Glutamatergic neuron (in vitro differentiated cells): Measurements from ENCODE around the gene PLCL1. TPM values are rescaled to one million over a fixed set of nuclear protein-coding genes. Genes with fewer than 3 reads are reported as not detected.

Source experiments
- DNase-seq: peaks from one replicate; pipeline ENCODE4 v3.0.0; 2022
- H3K27ac Mint-ChIP-seq: one replicate; pipeline ENCODE4 v1.8.0; 2020; ENCODE audit warnings: mild to moderate bottlenecking, mixed read lengths, inconsistent platforms; ENCODE audit not compliant: unreplicated experiment
- H3K27me3 Mint-ChIP-seq: one replicate; pipeline ENCODE4 v1.8.0; 2020; ENCODE audit warnings: mild to moderate bottlenecking, moderate library complexity, mixed read lengths, inconsistent platforms; ENCODE audit not compliant: unreplicated experiment
- H3K36me3 Mint-ChIP-seq: one replicate; pipeline ENCODE4 v1.8.0; 2020; ENCODE audit warnings: mild to moderate bottlenecking, mixed read lengths, inconsistent platforms; ENCODE audit not compliant: unreplicated experiment
- H3K4me1 Mint-ChIP-seq: one replicate; pipeline ENCODE4 v1.8.0; 2020; ENCODE audit warnings: mild to moderate bottlenecking, low read depth, mixed read lengths, inconsistent platforms; ENCODE audit not compliant: unreplicated experiment
- H3K4me3 Mint-ChIP-seq: one replicate; pipeline ENCODE4 v1.8.0; 2020; ENCODE audit warnings: mild to moderate bottlenecking, mixed read lengths, inconsistent platforms; ENCODE audit not compliant: unreplicated experiment
- H3K9me3 Mint-ChIP-seq: one replicate; pipeline ENCODE4 v1.8.0; 2020; ENCODE audit warnings: mild to moderate bottlenecking, moderate library complexity, mixed read lengths, inconsistent platforms; ENCODE audit not compliant: unreplicated experiment
- CTCF ChIP-seq: fragments of 200-600 bp; sonication (generic); IDR thresholded peaks from one replicate; pipeline ENCODE4 v1.5.0; 2021; ENCODE audit not compliant: partially characterized antibody, unreplicated experiment
- total RNA-seq: library from RNA; stranded (reverse); fragmentation: NEBNext Ultra II Directional; extraction: Animal tissue kit (Norgen Biotek cat#: 25700); gene quantifications from one replicate; pipeline ENCODE4 v1.2.1, GENCODE V29; 2021; ENCODE audit not compliant: unreplicated experiment

PLCL1 gene
- total RNA-seq, 1 donor from 2014 or later = 28.8 TPM

GRCh38 chr2:197862246-197862955 is 58.0 kb downstream of the PLCL1 start:
- Mint-ChIP-seq H3K27ac (no peak overlapping the region), H3K36me3 (no peaks in the 10 kb centered on the region), H3K27me3 (no peaks in the 10 kb centered on the region), H3K4me1 (peaks cover 8% of the 10 kb centered on the region), H3K9me3 (no peaks in the 10 kb centered on the region), H3K4me3 (no peak overlapping the region)
- no peak for DNase-seq
- no peak for TF ChIP-seq CTCF

GRCh38 chr2:197863744-197864143 is 59.4 kb downstream of the PLCL1 start:
- DNase-seq = no peak
- H3K9me3 Mint-ChIP-seq = no peaks in the 10 kb centered on the region
- H3K27ac Mint-ChIP-seq = no peak overlapping the region
- no peak overlapping the region for H3K4me3 Mint-ChIP-seq
- peaks cover 13% of the 10 kb centered on the region for H3K4me1 Mint-ChIP-seq
- no peak for TF ChIP-seq CTCF
- H3K27me3 Mint-ChIP-seq = no peaks in the 10 kb centered on the region
- no peaks in the 10 kb centered on the region for H3K36me3 Mint-ChIP-seq

- Mint-ChIP-seq H3K4me3 (peak overlapping the region; percentile 53), H3K27me3 (no peaks in the 10 kb centered on the region), H3K9me3 (no peaks in the 10 kb centered on the region), H3K4me1 (peaks cover 13% of the 10 kb centered on the region), H3K36me3 (no peaks in the 10 kb centered on the region), H3K27ac (peak overlapping the region; percentile 76)
- DNase-seq = no peak
- TF ChIP-seq CTCF = no peak
Observed at GRCh38 chr2:197866455-197866854, 62.1 kb downstream of the PLCL1 start.

- Mint-ChIP-seq H3K27me3 (no peaks in the 10 kb centered on the region), H3K4me3 (no peak overlapping the region), H3K27ac (peak overlapping the region; percentile 76), H3K9me3 (no peaks in the 10 kb centered on the region), H3K4me1 (peaks cover 16% of the 10 kb centered on the region), H3K36me3 (no peaks in the 10 kb centered on the region)
- no peak for DNase-seq
- no peak for TF ChIP-seq CTCF
Observed at GRCh38 chr2:197867033-197867432, 62.6 kb downstream of the PLCL1 start.

GRCh38 chr2:197867624-197868023 is 63.2 kb downstream of the PLCL1 start:
- no peak for DNase-seq
- H3K4me1 Mint-ChIP-seq = peaks cover 19% of the 10 kb centered on the region
- H3K36me3 Mint-ChIP-seq = no peaks in the 10 kb centered on the region
- no peaks in the 10 kb centered on the region for H3K27me3 Mint-ChIP-seq
- no peaks in the 10 kb centered on the region for H3K9me3 Mint-ChIP-seq
- no peak for TF ChIP-seq CTCF
- peak overlapping the region; percentile 49 for H3K4me3 Mint-ChIP-seq
- peak overlapping the region; percentile 86 for H3K27ac Mint-ChIP-seq
